ENCODE measurements around the gene CATSPERD.

DNA sequence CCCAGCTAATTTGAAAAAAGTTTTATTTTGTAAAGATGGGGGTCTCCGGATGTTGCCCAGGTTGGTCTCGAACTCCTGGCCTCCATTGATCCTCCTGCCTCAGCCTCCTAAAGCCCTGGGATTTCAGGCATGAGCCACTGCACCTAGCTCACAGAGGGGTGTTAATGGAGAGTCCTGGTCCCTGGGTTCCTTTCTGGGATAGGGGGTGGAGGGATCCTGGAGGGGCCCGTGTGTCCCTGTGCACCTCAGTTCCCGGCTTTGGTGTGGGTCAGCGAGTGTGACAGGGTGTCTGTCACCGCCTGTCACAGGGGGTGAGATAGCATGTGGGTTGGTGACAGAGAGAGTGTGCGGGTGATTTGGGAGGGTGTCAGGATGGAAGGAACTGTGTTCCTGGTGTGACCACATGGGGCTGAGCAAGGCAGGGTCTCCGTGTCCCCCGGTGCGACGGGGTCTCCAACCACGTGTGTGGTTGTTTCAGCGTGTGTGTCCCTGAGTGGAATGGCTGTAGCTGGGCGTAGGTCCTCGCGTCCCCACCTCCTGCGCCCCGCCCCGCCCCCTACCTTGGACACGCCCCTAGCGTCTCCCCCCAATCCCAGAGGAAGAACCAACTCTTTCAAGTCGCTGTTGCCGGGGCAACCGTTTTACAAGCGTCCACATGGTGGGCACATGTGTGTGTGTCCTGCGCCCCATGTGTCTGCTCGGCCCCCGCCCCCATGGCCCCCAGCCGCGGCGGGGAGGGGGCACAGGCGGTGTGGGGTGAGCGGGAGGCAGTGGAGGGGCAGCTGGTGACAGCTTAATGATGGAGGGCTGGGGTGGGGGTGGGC lies 81.6 kb downstream of the CATSPERD start:
- TF ChIP-seq, protein P1, sequence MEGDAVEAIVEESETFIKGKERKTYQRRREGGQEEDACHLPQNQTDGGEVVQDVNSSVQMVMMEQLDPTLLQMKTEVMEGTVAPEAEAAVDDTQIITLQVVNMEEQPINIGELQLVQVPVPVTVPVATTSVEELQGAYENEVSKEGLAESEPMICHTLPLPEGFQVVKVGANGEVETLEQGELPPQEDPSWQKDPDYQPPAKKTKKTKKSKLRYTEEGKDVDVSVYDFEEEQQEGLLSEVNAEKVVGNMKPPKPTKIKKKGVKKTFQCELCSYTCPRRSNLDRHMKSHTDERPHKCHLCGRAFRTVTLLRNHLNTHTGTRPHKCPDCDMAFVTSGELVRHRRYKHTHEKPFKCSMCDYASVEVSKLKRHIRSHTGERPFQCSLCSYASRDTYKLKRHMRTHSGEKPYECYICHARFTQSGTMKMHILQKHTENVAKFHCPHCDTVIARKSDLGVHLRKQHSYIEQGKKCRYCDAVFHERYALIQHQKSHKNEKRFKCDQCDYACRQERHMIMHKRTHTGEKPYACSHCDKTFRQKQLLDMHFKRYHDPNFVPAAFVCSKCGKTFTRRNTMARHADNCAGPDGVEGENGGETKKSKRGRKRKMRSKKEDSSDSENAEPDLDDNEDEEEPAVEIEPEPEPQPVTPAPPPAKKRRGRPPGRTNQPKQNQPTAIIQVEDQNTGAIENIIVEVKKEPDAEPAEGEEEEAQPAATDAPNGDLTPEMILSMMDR (IDR thresholded peaks at IDR 0.05): no peak
- no peak for TF ChIP-seq POLR2AphosphoS5 (IDR thresholded peaks at IDR 0.05)
- no peak for TF ChIP-seq EP300 (IDR thresholded peaks at IDR 0.05)
- TF ChIP-seq POLR2A (IDR thresholded peaks at IDR 0.05): no peak

Measured in gastroesophageal sphincter (tissue), 3 donors.